Natural killer cell (primary cell): ENCODE results near the gene KCNT1. TPM values are rescaled to one million over a fixed set of nuclear protein-coding genes. Genes with fewer than 3 reads are reported as not detected.

Experiments
- ATAC-seq, 3 donors: fragments of 150-1000 bp in 2 of 3; fragments of 200-7000 bp in 1 of 3; cut with Tn5 transposase; 1 replicate in 1 of 3; 2 replicates in 2 of 3; pipeline ENCODE4 v1.10.0; 2021; ENCODE audit warnings: mild to moderate bottlenecking in 2 of 3, moderate library complexity in 2 of 3
- DNase-seq, 2 donors: peaks; one replicate each; pipeline versions ENCODE4 v3.0.0 to v3.0.0-alpha.2; 2013 to 2021; ENCODE audit warnings: mixed read lengths in 1 of 2
- H3K27ac ChIP-seq: one replicate; pipeline ENCODE4 v1.5.1; 2013; ENCODE audit warnings: mild to moderate bottlenecking, low read length
- H3K27me3 ChIP-seq: one replicate; pipeline ENCODE4 v1.6.1; 2013; ENCODE audit warnings: low read length; ENCODE audit not compliant: control insufficient read depth, insufficient read depth
- H3K36me3 ChIP-seq: one replicate; pipeline ENCODE4 v1.6.1; 2013; ENCODE audit warnings: low read length; ENCODE audit not compliant: control insufficient read depth, insufficient read depth
- H3K4me1 ChIP-seq: one replicate; pipeline ENCODE4 v1.6.1; 2013; ENCODE audit warnings: low read length; ENCODE audit not compliant: control insufficient read depth, insufficient read depth
- H3K4me3 ChIP-seq: one replicate; pipeline ENCODE4 v1.5.1; 2013; ENCODE audit warnings: low read length
- H3K9me3 ChIP-seq: one replicate; pipeline ENCODE4 v1.6.1; 2013; ENCODE audit warnings: low read length; ENCODE audit not compliant: control insufficient read depth, insufficient read depth
- H3K27ac Mint-ChIP-seq, 2 donors: one replicate each; pipeline ENCODE4 v1.8.0; 2022; ENCODE audit warnings: mild to moderate bottlenecking in 2 of 2, mixed read lengths in 2 of 2, moderate library complexity in 1 of 2
- H3K27me3 Mint-ChIP-seq, 2 donors: one replicate each; pipeline ENCODE4 v1.8.0; 2022; ENCODE audit warnings: low read depth in 2 of 2, mixed read lengths in 2 of 2
- H3K36me3 Mint-ChIP-seq: one replicate; pipeline ENCODE4 v1.8.0; 2022; ENCODE audit warnings: mixed read lengths
- H3K4me1 Mint-ChIP-seq, 2 donors: one replicate each; pipeline ENCODE4 v1.8.0; 2022; ENCODE audit warnings: mixed read lengths in 2 of 2
- H3K4me3 Mint-ChIP-seq: one replicate; pipeline ENCODE4 v1.8.0; 2022; ENCODE audit warnings: mild to moderate bottlenecking, moderate library complexity, mixed read lengths
- H3K9me3 Mint-ChIP-seq, 2 donors: one replicate each; pipeline ENCODE4 v1.8.0; 2022; ENCODE audit warnings: mixed read lengths in 2 of 2
- WGBS: methylation state at CpG from one replicate; pipeline ENCODE4 v1.1.7; 2013; ENCODE audit warnings: missing lambda C conversion rate; ENCODE audit not compliant: insufficient coverage; 5-methylcytosine and 5-hydroxymethylcytosine counted together
- intact Hi-C: fragments of 100-400 bp; cut with micrococcal nuclease; formaldehyde crosslinking; loops from one replicate; pipeline ENCODE4 v1.14.2; 2022
- total RNA-seq, 4 donors: library from RNA; stranded (reverse); fragments of 120-200 nt in 1 of 4; gene quantifications; one replicate each; pipeline versions ENCODE4 v1.2.3 to v1.2.4, GENCODE V29; 2013 to 2022
- TF ChIP-seq, protein P1 (sequence below): fragments of 200-600 bp; IDR thresholded peaks from one replicate; pipeline ENCODE4 v1.8.0; 2022; ENCODE audit warnings: antibody characterized with exemption

The KCNT1 gene
- total RNA-seq, 3 donors from 2014 or later (not counting 1 experiment from before 2014, with no cell fraction given): 0.52 to 1.2 (median 0.88) TPM

DNA sequence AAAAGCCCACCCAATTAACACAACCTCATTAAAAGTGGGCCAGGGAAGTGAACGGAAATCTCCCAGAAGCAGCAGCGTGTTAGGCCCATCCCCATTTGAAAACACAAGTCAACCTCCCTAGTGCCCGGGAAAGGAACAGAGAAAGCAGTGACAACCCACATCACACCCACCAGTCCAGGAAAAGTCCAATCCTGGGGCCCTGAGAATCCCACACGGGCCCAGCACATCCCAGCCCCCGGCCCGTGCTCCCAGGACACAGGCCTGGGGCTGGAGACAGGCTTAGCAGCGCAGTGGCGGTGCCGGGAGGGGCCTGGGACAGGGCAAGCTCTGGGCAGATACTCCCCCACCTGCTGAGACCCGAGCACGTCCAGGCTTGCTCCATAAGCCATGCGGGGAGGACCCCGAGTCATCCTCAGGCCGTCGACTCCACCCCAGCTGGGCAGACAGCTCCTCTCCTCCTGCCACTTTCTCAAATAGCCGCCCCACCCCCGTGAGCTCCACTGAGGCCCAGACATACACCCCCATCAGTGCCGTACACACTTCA is 101.0 kb downstream of the KCNT1 start:
- intact Hi-C loops: no loop called here
- peaks cover 0 to 4% of the 10 kb centered on the region in 2 donors for H3K27me3 Mint-ChIP-seq
- WGBS: 85% methylated on average over 18 of the region's 18 CpGs

DNA sequence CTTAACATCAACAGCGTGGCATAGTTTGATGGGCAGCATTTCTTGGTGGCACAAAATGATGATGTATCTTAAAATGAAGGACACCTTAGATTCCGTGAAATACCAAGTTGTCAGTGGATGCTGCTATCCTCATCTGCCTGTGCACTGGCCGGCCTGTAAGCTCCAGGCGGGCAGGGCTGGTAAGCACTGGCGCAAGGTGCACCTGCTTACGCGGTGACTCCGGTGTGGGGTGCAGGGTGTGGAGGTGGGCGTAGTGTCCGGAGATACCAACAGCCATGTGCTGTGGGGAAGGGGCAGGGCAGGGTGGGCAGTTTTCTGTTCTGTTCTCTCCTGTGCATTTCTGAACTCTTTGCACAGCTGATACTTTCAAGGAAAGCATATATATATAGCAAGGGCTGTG is 101.5 kb downstream of the KCNT1 start:
- WGBS: 95% methylated on average over 10 of the region's 10 CpGs
- H3K27ac Mint-ChIP-seq: no peak overlapping the region
- no peak overlapping the region for H3K27ac ChIP-seq
- no peaks in the 10 kb centered on the region for H3K36me3 ChIP-seq
- intact Hi-C loops: no loop called here
- ATAC-seq: no peak
- H3K36me3 Mint-ChIP-seq: no peaks in the 10 kb centered on the region
- peaks cover 35% of the 10 kb centered on the region in 2 donors for H3K4me1 Mint-ChIP-seq
- H3K4me1 ChIP-seq: peaks cover 22% of the 10 kb centered on the region
- peaks cover 0 to 1% of the 10 kb centered on the region in 2 donors for H3K27me3 Mint-ChIP-seq
- H3K9me3 ChIP-seq: no peaks in the 10 kb centered on the region
- no peak overlapping the region for H3K4me3 Mint-ChIP-seq
- H3K9me3 Mint-ChIP-seq: no peaks in the 10 kb centered on the region
- H3K27me3 ChIP-seq: no peaks in the 10 kb centered on the region
- DNase-seq: no peak
- no peak overlapping the region for H3K4me3 ChIP-seq
- TF ChIP-seq, protein P1, sequence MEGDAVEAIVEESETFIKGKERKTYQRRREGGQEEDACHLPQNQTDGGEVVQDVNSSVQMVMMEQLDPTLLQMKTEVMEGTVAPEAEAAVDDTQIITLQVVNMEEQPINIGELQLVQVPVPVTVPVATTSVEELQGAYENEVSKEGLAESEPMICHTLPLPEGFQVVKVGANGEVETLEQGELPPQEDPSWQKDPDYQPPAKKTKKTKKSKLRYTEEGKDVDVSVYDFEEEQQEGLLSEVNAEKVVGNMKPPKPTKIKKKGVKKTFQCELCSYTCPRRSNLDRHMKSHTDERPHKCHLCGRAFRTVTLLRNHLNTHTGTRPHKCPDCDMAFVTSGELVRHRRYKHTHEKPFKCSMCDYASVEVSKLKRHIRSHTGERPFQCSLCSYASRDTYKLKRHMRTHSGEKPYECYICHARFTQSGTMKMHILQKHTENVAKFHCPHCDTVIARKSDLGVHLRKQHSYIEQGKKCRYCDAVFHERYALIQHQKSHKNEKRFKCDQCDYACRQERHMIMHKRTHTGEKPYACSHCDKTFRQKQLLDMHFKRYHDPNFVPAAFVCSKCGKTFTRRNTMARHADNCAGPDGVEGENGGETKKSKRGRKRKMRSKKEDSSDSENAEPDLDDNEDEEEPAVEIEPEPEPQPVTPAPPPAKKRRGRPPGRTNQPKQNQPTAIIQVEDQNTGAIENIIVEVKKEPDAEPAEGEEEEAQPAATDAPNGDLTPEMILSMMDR: no peak

More for the DNA sequence above, 101.0 kb downstream of the KCNT1 start:
- no peaks in the 10 kb centered on the region for H3K9me3 Mint-ChIP-seq
- TF ChIP-seq, protein P1: no peak
- Histone ChIP-seq H3K27ac (no peak overlapping the region), H3K9me3 (no peaks in the 10 kb centered on the region), H3K27me3 (no peaks in the 10 kb centered on the region), H3K4me1 (peaks cover 21% of the 10 kb centered on the region), H3K4me3 (no peak overlapping the region), H3K36me3 (no peaks in the 10 kb centered on the region)
- no peak overlapping the region for H3K4me3 Mint-ChIP-seq
- DNase-seq: no peak
- peaks cover 31 to 38% of the 10 kb centered on the region in 2 donors for H3K4me1 Mint-ChIP-seq
- H3K27ac Mint-ChIP-seq: no peak overlapping the region
- ATAC-seq: no peak
- H3K36me3 Mint-ChIP-seq: no peaks in the 10 kb centered on the region

DNA sequence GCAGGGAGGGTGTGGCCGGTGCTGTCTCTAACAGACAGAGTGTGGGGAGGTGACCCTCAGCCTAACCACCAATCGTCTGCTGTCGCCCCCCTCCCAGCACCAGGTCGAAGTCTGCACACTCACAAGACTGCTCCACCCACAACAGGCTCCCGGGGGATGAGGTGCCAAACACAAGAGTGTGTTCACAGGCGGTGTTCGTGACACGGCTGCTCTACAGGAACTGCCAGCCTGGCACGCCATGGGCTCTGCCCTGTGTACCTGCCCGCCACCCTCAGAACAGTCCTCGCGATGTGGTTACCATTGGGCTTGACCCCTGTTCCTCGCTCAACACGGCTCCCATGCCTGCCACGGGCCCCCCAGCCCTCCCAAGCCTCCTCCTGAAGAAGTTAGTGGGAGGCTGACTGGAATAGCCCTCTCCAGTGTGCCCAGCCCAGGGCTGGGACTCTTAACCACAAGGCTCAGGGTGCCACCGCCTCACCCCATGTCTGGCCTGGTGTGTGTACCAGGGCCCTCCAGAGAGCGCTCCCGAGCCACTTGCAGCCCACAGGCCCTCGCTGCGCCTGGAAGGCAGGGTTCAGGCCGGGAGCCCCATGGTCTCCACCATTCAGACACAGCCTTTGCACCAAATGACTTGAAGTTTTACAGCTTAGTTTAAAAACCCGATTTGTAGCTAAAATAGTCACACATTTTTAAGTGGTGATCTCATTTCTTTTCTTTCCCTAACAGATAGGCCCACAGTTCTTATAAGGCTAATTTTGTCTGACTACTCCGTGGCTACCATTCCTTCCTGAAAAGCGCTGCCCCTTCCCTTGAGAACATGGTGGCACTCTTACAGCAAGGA is 102.8 kb downstream of the KCNT1 start:
- no peaks in the 10 kb centered on the region for H3K27me3 ChIP-seq
- intact Hi-C loops: no loop called here
- 85% methylated on average over 24 of the region's 24 CpGs for WGBS
- H3K9me3 ChIP-seq: no peaks in the 10 kb centered on the region
- Mint-ChIP-seq H3K9me3 (no peaks in the 10 kb centered on the region), H3K27ac (peak overlapping the region in 1 of 2 donors; percentile 54), H3K4me3 (no peak overlapping the region), H3K27me3 (no peaks in the 10 kb centered on the region), H3K36me3 (peaks cover 3% of the 10 kb centered on the region), H3K4me1 (peaks cover 32 to 35% of the 10 kb centered on the region in 2 donors)
- ATAC-seq (peak in 1 of 3 donors; percentile 24), DNase-seq (no peak)
- TF ChIP-seq, protein P1: no peak
- no peak overlapping the region for H3K4me3 ChIP-seq
- peaks cover 22% of the 10 kb centered on the region for H3K4me1 ChIP-seq
- H3K36me3 ChIP-seq: peaks cover 3% of the 10 kb centered on the region
- H3K27ac ChIP-seq: no peak overlapping the region
